Endothelial cell of umbilical vein (primary cell): ENCODE measurements around the gene RP9.

Experiments used
- MAX ChIP-seq: IDR thresholded peaks from 2 replicates; pipeline ENCODE4 v1.6.1; 2011; ENCODE audit not compliant: insufficient read depth, insufficient read length
- POLR2AphosphoS5 ChIP-seq: IDR thresholded peaks from 2 replicates; pipeline ENCODE4 v1.6.1; 2012; ENCODE audit warnings: low read depth, mild to moderate bottlenecking, control low read depth, low read length, moderate library complexity; ENCODE audit not compliant: insufficient read depth

GRCh38 chr7:33073243-33073642 lies 36.0 kb downstream of the RP9 start:
- TF ChIP-seq POLR2AphosphoS5 (no peak), MAX (no peak)
